GM23338 (cell line): ENCODE measurements around the gene SLC23A2.

Experiments
- CREB1 ChIP-seq: fragments of 250-450 bp; sonication (Bioruptor Pico); IDR thresholded peaks from 2 replicates; pipeline ENCODE4 v1.5.0; 2020; ENCODE audit warnings: low read depth, mild to moderate bottlenecking, moderate library complexity
- CTCF ChIP-seq, 2 experiments: fragments of 200-600 bp in 1 of 2; sonication (generic) in 1 of 2; conservative IDR thresholded peaks; 2 replicates each; pipeline versions ENCODE4 v1.5.1 to v1.6.1; 2016 to 2017; ENCODE audit warnings: antibody characterized with exemption in 2 of 2, low read depth in 2 of 2, mild to moderate bottlenecking in 2 of 2, moderate library complexity in 1 of 2
- EZH2 ChIP-seq: fragments of 200-600 bp; sonication (generic); IDR thresholded peaks from one replicate; pipeline ENCODE4 v1.8.0; 2017; ENCODE audit warnings: antibody characterized with exemption, mild to moderate bottlenecking, low read depth; ENCODE audit not compliant: unreplicated experiment
- EZH2phosphoT487 ChIP-seq: fragments of 200-600 bp; sonication (generic); IDR thresholded peaks from one replicate; pipeline ENCODE4 v1.8.1; 2018; ENCODE audit warnings: antibody characterized with exemption; ENCODE audit not compliant: unreplicated experiment
- POLR2AphosphoS5 ChIP-seq: IDR thresholded peaks from 2 replicates; pipeline ENCODE4 v1.6.1; 2016; ENCODE audit warnings: antibody characterized with exemption, low read depth

GRCh38 chr20:4876731-4877130 is 124.6 kb downstream of the SLC23A2 start:
- TF ChIP-seq CTCF (conservative IDR thresholded peaks at IDR 0.05; ENCODE audit: low read depth in 2 of 2) (no peak), EZH2 (no peak), POLR2AphosphoS5 (no peak), CREB1 (no peak), EZH2phosphoT487 (no peak)
